A549 (cell line): ENCODE results near the gene KANSL3. TPM values are rescaled to one million over a fixed set of nuclear protein-coding genes. Genes with fewer than 3 reads are reported as not detected.

Experiments
- ATAC-seq, 2 experiments: fragments of 200-7000 bp in 1 of 2; fragments of >200 bp in 1 of 2; cut with Nextera tagmentation in 1 of 2; cut with Tn5 transposase in 1 of 2; 3 replicates each; pipeline versions ENCODE4 v1.8.0 to v1.9.1; 2018 to 2020; ENCODE audit warnings: mild to moderate bottlenecking in 1 of 2, moderate library complexity in 1 of 2
- CTCF ChIA-PET: fragments of 300-600 bp; sonication (Branson Sonifier 250); formaldehyde crosslinking; extraction: SDS; loops from one replicate; lab custom pipeline; 2021; ENCODE audit warnings: antibody characterized with exemption, inconsistent platforms; lab: Yijun Ruan, JAX
- POLR2A ChIA-PET: fragments of 350-600 bp; formaldehyde crosslinking; extraction: SDS; loops from one replicate; lab custom pipeline; 2021; ENCODE audit warnings: antibody characterized with exemption, inconsistent platforms; lab: Yijun Ruan, JAX
- DNase-seq, 2 experiments: peaks; one replicate each; pipeline versions ENCODE4 v3.0.0 to v3.0.0-alpha.2; 2011 to 2016; ENCODE audit warnings: low read depth in 1 of 2, low spot score in 1 of 2
- FAIRE-seq: peaks from 2 replicates; lab custom pipeline; 2011; peaks lifted over from hg19 to GRCh38; lab: Jason Lieb, UNC
- H3K27ac ChIP-seq, 2 experiments: fragments of >200 bp; sonication (Bioruptor Twin); formaldehyde crosslinking; 3 replicates each; pipeline ENCODE4 v1.5.1; 2016 to 2017
- H3K4me1 ChIP-seq: fragments of >200 bp; sonication (Bioruptor Twin); formaldehyde crosslinking; 3 replicates; pipeline ENCODE4 v1.6.1; 2016
- H3K4me2 ChIP-seq: fragments of >200 bp; sonication (Bioruptor Twin); formaldehyde crosslinking; 3 replicates; pipeline ENCODE4 v1.6.1; 2016
- H3K4me3 ChIP-seq: fragments of >200 bp; sonication (Bioruptor Twin); formaldehyde crosslinking; 3 replicates; pipeline ENCODE4 v1.5.1; 2016
- H3K9me3 ChIP-seq: fragments of >200 bp; sonication (Bioruptor Twin); formaldehyde crosslinking; 3 replicates; pipeline ENCODE4 v1.6.1; 2016
- BHLHE40 ChIP-seq: IDR thresholded peaks from 2 replicates; pipeline ENCODE4 v1.6.1; 2012; ENCODE audit warnings: low read depth, low read length, inconsistent platforms
- CBX8 ChIP-seq: fragments of 200-600 bp; sonication (generic); IDR thresholded peaks from 2 replicates; pipeline ENCODE4 v1.6.1; 2016
- EHF ChIP-seq: fragments of 250-450 bp; sonication (Bioruptor Pico); IDR thresholded peaks from 2 replicates; pipeline ENCODE4 v1.5.0; 2020; ENCODE audit warnings: mild to moderate bottlenecking
- EHMT2 ChIP-seq: fragments of 200-600 bp; sonication (generic); IDR thresholded peaks from 2 replicates; pipeline ENCODE4 v1.6.1; 2016; ENCODE audit warnings: antibody characterized with exemption, low read depth, mild to moderate bottlenecking, moderate library complexity
- ESRRA ChIP-seq: fragments of 150-350 bp; IDR thresholded peaks from 2 replicates; pipeline ENCODE4 v1.6.1; 2014; ENCODE audit warnings: mild to moderate bottlenecking, low read length, borderline replicate concordance
- FOXS1 ChIP-seq: fragments of 250-450 bp; sonication (Bioruptor Pico); IDR thresholded peaks from 2 replicates; pipeline ENCODE4 v1.5.0; 2020; ENCODE audit warnings: mild to moderate bottlenecking, moderate library complexity
- KDM5A ChIP-seq: fragments of 200-600 bp; sonication (generic); IDR thresholded peaks from 2 replicates; pipeline ENCODE4 v1.6.1; 2016; ENCODE audit warnings: antibody characterized with exemption, mild to moderate bottlenecking
- MAFK ChIP-seq: fragments of 450-650 bp; IDR thresholded peaks from 2 replicates; pipeline ENCODE4 v1.6.1; 2014; ENCODE audit not compliant: partially characterized antibody
- MAZ ChIP-seq: fragments of 150-350 bp; IDR thresholded peaks from 2 replicates; pipeline ENCODE4 v1.6.1; 2014; ENCODE audit warnings: antibody characterized with exemption, low read depth, low read length, borderline replicate concordance
- MYC ChIP-seq: IDR thresholded peaks from 2 replicates; pipeline ENCODE4 v1.6.1; 2012; ENCODE audit warnings: mild to moderate bottlenecking, inconsistent platforms, low read length, improper control_type of control experiment, borderline replicate concordance
- NPAS2 ChIP-seq: fragments of 250-450 bp; sonication (Bioruptor Pico); IDR thresholded peaks from 2 replicates; pipeline ENCODE4 v1.8.0; 2022; ENCODE audit warnings: mild to moderate bottlenecking, moderate library complexity, borderline replicate concordance
- PHF8 ChIP-seq: fragments of 200-600 bp; sonication (generic); IDR thresholded peaks from 2 replicates; pipeline ENCODE4 v1.6.1; 2016; ENCODE audit warnings: low read depth, mild to moderate bottlenecking, antibody characterized with exemption, moderate library complexity, borderline replicate concordance
- POLR2AphosphoS2 ChIP-seq: conservative IDR thresholded peaks from 2 replicates; pipeline ENCODE4 v1.6.1; 2012; ENCODE audit warnings: low read length, improper control_type of control experiment, inconsistent platforms
- RAD21 ChIP-seq, 2 experiments: fragments of >200 bp in 1 of 2; sonication (Bioruptor Twin) in 1 of 2; formaldehyde crosslinking in 1 of 2; IDR thresholded peaks in 1 of 2; conservative IDR thresholded peaks in 1 of 2; 2 replicates in 1 of 2; 3 replicates in 1 of 2; pipeline ENCODE4 v1.6.1; 2012 to 2018; ENCODE audit warnings: inconsistent platforms in 1 of 2
- SMC3 ChIP-seq: fragments of >200 bp; sonication (Bioruptor Twin); formaldehyde crosslinking; IDR thresholded peaks from 3 replicates; pipeline ENCODE4 v1.6.1; 2018; ENCODE audit warnings: inconsistent platforms
- SREBF2 ChIP-seq: fragments of 450-650 bp; IDR thresholded peaks from 2 replicates; pipeline ENCODE4 v1.6.1; 2014; ENCODE audit warnings: mild to moderate bottlenecking, moderate library complexity
- ZC3H11A ChIP-seq: fragments of 450-650 bp; IDR thresholded peaks from 2 replicates; pipeline ENCODE4 v1.6.1; 2014; ENCODE audit warnings: antibody characterized with exemption, mild to moderate bottlenecking
- ZFP36 ChIP-seq: fragments of 450-650 bp; IDR thresholded peaks from 2 replicates; pipeline ENCODE4 v1.6.1; 2014; ENCODE audit warnings: borderline replicate concordance; ENCODE audit not compliant: partially characterized antibody
- ZSCAN20 ChIP-seq: fragments of 250-450 bp; sonication (Bioruptor Pico); IDR thresholded peaks from 2 replicates; pipeline ENCODE4 v1.8.0; 2022; ENCODE audit warnings: mild to moderate bottlenecking, moderate library complexity
- WGBS: methylation state at CpG from one replicate; pipeline ENCODE4 v1.1.6; 2017; ENCODE audit errors: missing lambda C conversion rate; 5-methylcytosine and 5-hydroxymethylcytosine counted together
- polyA plus RNA-seq, 4 experiments: library from polyadenylated mRNA; depleted of rRNA in 3 of 4; stranded (reverse); fragments of >200 nt; fragmentation: RNase III in 1 of 4; extraction: RNeasy Plus Mini Kit Qiagen cat#74134 plus additional on column Dnase treatment in 1 of 4; gene quantifications; 2 replicates in 3 of 4; 3 replicates in 1 of 4; pipeline ENCODE4 v1.2.3, GENCODE V29; 2011 to 2017
- TF ChIP-seq, protein P1 (sequence below): fragments of >200 bp; sonication (Bioruptor Twin); formaldehyde crosslinking; IDR thresholded peaks from 3 replicates; pipeline ENCODE4 v1.5.1; 2016
- TF ChIP-seq, protein P2 (sequence below): IDR thresholded peaks from 2 replicates; pipeline ENCODE4 v1.6.1; 2012; ENCODE audit warnings: low read depth, borderline replicate concordance
- TF ChIP-seq, protein P3 (sequence below): IDR thresholded peaks from 2 replicates; pipeline ENCODE4 v1.6.1; 2012

KANSL3 gene
- polyA plus RNA-seq, 2 of the 4 experiments (the other 2 are of a cell fraction): 23.0 to 25.2 TPM

DNA sequence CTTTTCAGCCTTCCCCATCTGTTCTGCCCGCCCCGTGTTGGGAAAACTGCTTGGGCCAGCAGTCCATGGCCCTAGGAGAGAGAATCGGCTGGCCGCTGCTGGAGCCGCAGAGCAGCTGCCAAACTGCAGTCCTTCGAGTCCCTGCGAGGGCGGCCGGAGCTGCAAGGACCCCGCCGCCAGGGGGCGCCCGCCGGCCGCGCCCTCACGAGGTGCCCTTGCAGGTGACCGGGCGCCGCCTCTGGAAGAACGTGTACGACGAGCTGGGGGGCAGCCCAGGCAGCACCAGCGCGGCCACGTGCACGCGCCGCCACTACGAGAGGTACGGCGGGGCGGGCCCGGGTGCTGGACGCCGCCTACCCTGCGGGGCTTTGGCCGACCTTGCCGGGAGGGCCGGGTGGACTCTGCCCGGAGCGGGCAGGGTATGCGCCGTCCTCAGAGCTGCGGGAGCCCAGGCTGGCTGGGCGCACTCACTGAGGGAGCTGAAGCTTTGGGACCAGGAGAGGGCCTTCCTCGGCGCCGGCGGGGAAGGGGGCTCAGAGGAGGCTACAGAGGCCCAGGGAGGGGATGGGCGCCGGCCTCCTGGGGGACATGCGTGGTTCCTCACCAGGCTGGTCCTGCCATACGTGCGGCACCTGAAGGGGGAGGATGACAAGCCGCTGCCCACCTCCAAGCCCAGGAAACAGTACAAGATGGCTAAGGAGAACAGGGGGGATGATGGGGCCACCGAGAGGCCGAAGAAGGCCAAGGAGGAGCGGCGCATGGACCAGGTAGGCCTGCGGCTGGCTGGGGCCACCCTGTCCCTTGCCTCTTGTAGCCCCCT, 87.9 kb downstream of the KANSL3 start:
- DNase-seq (peak; percentile 51 to 84), FAIRE-seq (no peak), ATAC-seq (peak; percentile 77 to 89)
- TF ChIP-seq MYC: peak; percentile 43; the same call in 1 of the 2 replicates
- 0 out of 2 replicates have a peak, but pooled peaks have one; percentile 11 for TF ChIP-seq SREBF2
- no peak for TF ChIP-seq EHMT2
- TF ChIP-seq NPAS2: peak; percentile 90
- TF ChIP-seq, protein P1, sequence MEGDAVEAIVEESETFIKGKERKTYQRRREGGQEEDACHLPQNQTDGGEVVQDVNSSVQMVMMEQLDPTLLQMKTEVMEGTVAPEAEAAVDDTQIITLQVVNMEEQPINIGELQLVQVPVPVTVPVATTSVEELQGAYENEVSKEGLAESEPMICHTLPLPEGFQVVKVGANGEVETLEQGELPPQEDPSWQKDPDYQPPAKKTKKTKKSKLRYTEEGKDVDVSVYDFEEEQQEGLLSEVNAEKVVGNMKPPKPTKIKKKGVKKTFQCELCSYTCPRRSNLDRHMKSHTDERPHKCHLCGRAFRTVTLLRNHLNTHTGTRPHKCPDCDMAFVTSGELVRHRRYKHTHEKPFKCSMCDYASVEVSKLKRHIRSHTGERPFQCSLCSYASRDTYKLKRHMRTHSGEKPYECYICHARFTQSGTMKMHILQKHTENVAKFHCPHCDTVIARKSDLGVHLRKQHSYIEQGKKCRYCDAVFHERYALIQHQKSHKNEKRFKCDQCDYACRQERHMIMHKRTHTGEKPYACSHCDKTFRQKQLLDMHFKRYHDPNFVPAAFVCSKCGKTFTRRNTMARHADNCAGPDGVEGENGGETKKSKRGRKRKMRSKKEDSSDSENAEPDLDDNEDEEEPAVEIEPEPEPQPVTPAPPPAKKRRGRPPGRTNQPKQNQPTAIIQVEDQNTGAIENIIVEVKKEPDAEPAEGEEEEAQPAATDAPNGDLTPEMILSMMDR: peak; percentile 97
- TF ChIP-seq, protein P2, sequence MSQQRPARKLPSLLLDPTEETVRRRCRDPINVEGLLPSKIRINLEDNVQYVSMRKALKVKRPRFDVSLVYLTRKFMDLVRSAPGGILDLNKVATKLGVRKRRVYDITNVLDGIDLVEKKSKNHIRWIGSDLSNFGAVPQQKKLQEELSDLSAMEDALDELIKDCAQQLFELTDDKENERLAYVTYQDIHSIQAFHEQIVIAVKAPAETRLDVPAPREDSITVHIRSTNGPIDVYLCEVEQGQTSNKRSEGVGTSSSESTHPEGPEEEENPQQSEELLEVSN: peak; percentile 52; the same call in 1 of the 2 replicates
- peak; percentile 81 to 96 for TF ChIP-seq RAD21 (conservative IDR thresholded peaks at IDR 0.05 in 1 of 2, IDR thresholded peaks at IDR 0.05 in 1 of 2)
- TF ChIP-seq ZC3H11A: no peak
- peak; percentile 96 for TF ChIP-seq SMC3
- no peak for TF ChIP-seq FOXS1 (CRISPR knock-in tag)
- TF ChIP-seq BHLHE40: peak; percentile 48; the same call in 1 of the 2 replicates
- TF ChIP-seq MAZ: no peak
- no peak for TF ChIP-seq KDM5A
- TF ChIP-seq, protein P3, sequence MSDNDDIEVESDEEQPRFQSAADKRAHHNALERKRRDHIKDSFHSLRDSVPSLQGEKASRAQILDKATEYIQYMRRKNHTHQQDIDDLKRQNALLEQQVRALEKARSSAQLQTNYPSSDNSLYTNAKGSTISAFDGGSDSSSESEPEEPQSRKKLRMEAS: peak; percentile 87
- no peak for TF ChIP-seq ZFP36
- TF ChIP-seq MAFK: no peak
- TF ChIP-seq EHF: no peak
- no peak for TF ChIP-seq ESRRA
- no peak for TF ChIP-seq PHF8
- no peak for TF ChIP-seq POLR2AphosphoS2
- H3K4me3 ChIP-seq: peak overlapping the region; percentile 13; the same call in 1 of the 3 replicates
- no peaks in the 10 kb centered on the region for H3K9me3 ChIP-seq
- peak overlapping the region; percentile 72 to 88 for H3K27ac ChIP-seq
- peaks cover 24% of the 10 kb centered on the region for H3K4me1 ChIP-seq
- WGBS: 38% methylated on average over 32 of the region's 61 CpGs
- peak overlapping the region; percentile 64 for H3K4me2 ChIP-seq
- ChIA-PET POLR2A (interaction anchor here (0.8 to 1.2 kb wide), 3 partner anchors 88 to 308 kb away, joined by 3 to 7 read pairs (median 6); partner anchors contain the start of genes ANKRD39, CNNM4 and KANSL3), CTCF (interaction anchor here (0.5 to 12.0 kb wide), 68 partner anchors 11 to 562 kb away, joined by 3 to 186 read pairs (median 5); partner anchors contain the start of genes ANKRD36, ANKRD39, ASTL and CNNM3)

DNA sequence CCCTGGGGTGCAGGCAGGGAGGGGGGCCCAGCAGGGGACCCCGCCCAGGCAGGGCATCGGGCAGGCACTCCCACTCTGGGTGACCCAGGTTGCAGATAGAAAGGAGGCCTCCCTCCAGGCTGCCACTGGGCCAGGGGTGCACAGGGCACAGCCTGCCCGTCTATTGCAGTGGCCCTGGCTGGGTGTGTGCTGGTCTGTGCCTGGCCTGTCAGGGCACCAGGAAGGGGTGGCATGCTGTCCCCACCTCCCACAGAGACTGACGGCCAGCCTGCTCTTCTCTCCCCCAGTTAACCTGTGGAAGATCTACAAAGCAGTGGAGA, 88.7 kb downstream of the KANSL3 start:
- ChIA-PET POLR2A (interaction anchor here (1.2 kb wide), 1 partner anchor 89 kb away, joined by 7 read pairs; the partner anchor contains the start of gene KANSL3), CTCF (interaction anchor here (0.8 to 12.0 kb wide), 60 partner anchors 10 to 563 kb away, joined by 3 to 186 read pairs (median 6); partner anchors contain the start of genes ANKRD36, ANKRD39, CNNM3 and CNNM4)
- no peak overlapping the region for H3K4me3 ChIP-seq
- DNase-seq: no peak
- no peak for FAIRE-seq
- H3K27ac ChIP-seq: peak overlapping the region in 1 of 2 experiments; percentile 88; a peak in 3 of 6 replicates
- no peaks in the 10 kb centered on the region for H3K9me3 ChIP-seq
- ATAC-seq: peak in 1 of 2 experiments; percentile 5; a peak in 3 of 6 replicates
- whole genome bisulfite sequencing: 78% methylated on average over 4 of the region's 4 CpGs
- peak overlapping the region; percentile 64; the same call in 2 of the 3 replicates for H3K4me2 ChIP-seq
- no peak for TF ChIP-seq ZFP36
- TF ChIP-seq ZSCAN20 (CRISPR knock-in tag): no peak
- no peak for TF ChIP-seq CBX8
- H3K4me1 ChIP-seq: peaks cover 16% of the 10 kb centered on the region
